Caco-2 (cell line): Measurements from ENCODE around the gene TNS1. TPM values are rescaled to one million over a fixed set of nuclear protein-coding genes. Genes with fewer than 3 reads are reported as not detected.

Source experiments
- BruUV-seq: library from RNA; stranded (reverse); fragments of 400-500 nt; replicated peaks from 2 replicates; lab custom pipeline; 2021; lab: Mats Ljungman, UMichigan
- CTCF ChIA-PET: fragments of 300-600 bp; sonication (Branson Sonifier 250); formaldehyde crosslinking; loops from one replicate; lab custom pipeline; 2022; ENCODE audit warnings: antibody characterized with exemption; lab: Charles Lee
- POLR2A ChIA-PET: fragments of 300-600 bp; sonication (Branson Sonifier 250); formaldehyde crosslinking; loops from one replicate; lab custom pipeline; 2022; ENCODE audit warnings: antibody characterized with exemption; lab: Charles Lee
- DNase-seq, 2 experiments: peaks; one replicate each; pipeline versions ENCODE4 v3.0.0 to v3.0.0-alpha.2; 2020 to 2022
- H3K27me3 ChIP-seq: replicated peaks from 2 replicates; pipeline ENCODE4 v1.6.0; 2011; ENCODE audit warnings: low read length; ENCODE audit not compliant: control insufficient read depth, insufficient read depth
- H3K36me3 ChIP-seq: 2 replicates; pipeline ENCODE4 v1.5.1; 2011; ENCODE audit warnings: low read length; ENCODE audit not compliant: control insufficient read depth, insufficient read depth
- H3K4me1 ChIP-seq: fragments of 250-450 bp; sonication (Bioruptor Pico); 2 replicates; pipeline ENCODE4 v1.5.1; 2020; ENCODE audit warnings: mild to moderate bottlenecking
- H3K4me3 ChIP-seq: 2 replicates; pipeline ENCODE4 v1.5.1; 2011; ENCODE audit warnings: low read depth, mild to moderate bottlenecking, control low read depth, low read length
- H3K9me3 ChIP-seq: fragments of 250-450 bp; sonication (Bioruptor Pico); 2 replicates; pipeline ENCODE4 v1.5.1; 2020; ENCODE audit warnings: mild to moderate bottlenecking, moderate library complexity
- H3K27ac Mint-ChIP-seq: one replicate; pipeline ENCODE4 v1.8.0; 2022; ENCODE audit warnings: mixed read lengths; ENCODE audit not compliant: unreplicated experiment
- H3K27me3 Mint-ChIP-seq: one replicate; pipeline ENCODE4 v1.8.0; 2022; ENCODE audit warnings: mixed read lengths; ENCODE audit not compliant: insufficient read depth, unreplicated experiment
- H3K36me3 Mint-ChIP-seq: one replicate; pipeline ENCODE4 v1.8.0; 2022; ENCODE audit warnings: mild to moderate bottlenecking, mixed read lengths; ENCODE audit not compliant: insufficient read depth, unreplicated experiment
- H3K4me1 Mint-ChIP-seq: one replicate; pipeline ENCODE4 v1.8.0; 2022; ENCODE audit warnings: low read depth, mixed read lengths; ENCODE audit not compliant: unreplicated experiment
- H3K4me3 Mint-ChIP-seq: one replicate; pipeline ENCODE4 v1.8.0; 2022; ENCODE audit warnings: mild to moderate bottlenecking, moderate library complexity, mixed read lengths; ENCODE audit not compliant: unreplicated experiment
- H3K9me3 Mint-ChIP-seq: one replicate; pipeline ENCODE4 v1.8.0; 2022; ENCODE audit warnings: mixed read lengths; ENCODE audit not compliant: unreplicated experiment
- CTCF ChIP-seq, 2 experiments: fragments of 200-600 bp in 1 of 2; IDR thresholded peaks; 1 replicate in 1 of 2; 2 replicates in 1 of 2; pipeline versions ENCODE4 v1.5.1 to v1.8.0; 2011 to 2022; ENCODE audit warnings: antibody characterized with exemption in 1 of 2, control low read depth in 1 of 2, inconsistent platforms in 1 of 2, low read depth in 1 of 2, low read length in 1 of 2, mild to moderate bottlenecking in 1 of 2, moderate library complexity in 1 of 2; ENCODE audit not compliant: insufficient read depth in 1 of 2, severe bottlenecking in 1 of 2, unreplicated experiment in 1 of 2
- intact Hi-C: fragments of 100-400 bp; cut with micrococcal nuclease; formaldehyde crosslinking; loops from one replicate; pipeline ENCODE4 v1.10.0; 2022; ENCODE audit not compliant: unreplicated experiment
- total RNA-seq: library from RNA; stranded (reverse); gene quantifications from 2 replicates; pipeline ENCODE4 v1.2.3, GENCODE V29; 2022

The TNS1 gene
- total RNA-seq, 1 experiment from 2014 or later: 16.1 TPM

DNA sequence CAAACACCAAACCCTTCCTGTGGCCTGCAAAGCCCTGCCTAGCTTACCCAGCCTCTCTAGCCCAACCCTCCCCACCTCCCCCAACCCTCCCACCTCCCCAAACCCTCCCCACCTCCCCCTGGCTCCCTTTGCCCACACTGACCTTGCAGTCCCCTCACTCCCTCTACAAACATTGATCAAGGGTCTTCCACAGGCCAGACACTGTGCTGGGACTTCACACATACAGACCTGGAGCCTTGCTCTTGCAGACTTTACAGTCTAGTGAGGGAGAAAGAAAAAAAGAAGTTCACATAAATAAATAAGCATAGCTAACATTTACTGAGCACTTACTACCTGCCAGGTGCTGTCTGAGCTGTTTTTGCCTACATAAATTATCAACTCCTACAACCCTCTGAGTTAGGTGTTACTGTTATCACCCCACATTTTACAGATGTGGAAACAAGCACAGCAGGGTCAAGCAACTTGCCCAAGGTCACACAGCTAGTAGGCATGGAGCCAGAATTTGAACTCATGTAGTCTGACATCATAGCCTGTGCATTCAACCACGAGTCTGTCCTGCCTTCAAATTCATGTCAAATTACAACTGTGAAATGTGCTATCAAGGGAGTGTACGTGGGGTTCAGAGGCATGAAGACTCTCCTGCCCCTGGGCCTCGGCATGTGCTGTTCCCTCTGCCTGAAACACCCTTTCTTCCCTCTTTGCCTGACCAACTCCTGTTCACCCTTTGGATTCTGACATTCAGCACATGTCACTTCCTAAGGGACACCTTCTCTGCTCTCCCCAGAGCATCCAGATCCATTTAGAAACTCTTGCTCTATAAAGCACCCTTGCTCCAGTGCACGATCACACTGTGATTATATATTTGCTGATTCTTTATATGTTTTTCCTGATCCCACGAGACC, 209.9 kb downstream of the TNS1 start:
- H3K4me3 ChIP-seq: no peak overlapping the region
- TF ChIP-seq CTCF (IDR thresholded peaks at IDR 0.05; ENCODE audit: insufficient read depth in 1 of 2, low read depth in 1 of 2, low read length in 1 of 2, severe bottlenecking in 1 of 2, unreplicated experiment in 1 of 2): no peak
- H3K36me3 ChIP-seq: no peaks in the 10 kb centered on the region
- H3K4me1 ChIP-seq: peaks cover 8% of the 10 kb centered on the region; the same call in 1 of the 2 replicates
- DNase-seq: no peak
- no TSS peak for BruUV-seq
- no peaks in the 10 kb centered on the region for H3K9me3 Mint-ChIP-seq
- no peaks in the 10 kb centered on the region for H3K27me3 ChIP-seq
- no peaks in the 10 kb centered on the region for H3K36me3 Mint-ChIP-seq
- H3K27me3 Mint-ChIP-seq: no peaks in the 10 kb centered on the region
- H3K4me1 Mint-ChIP-seq: no peaks in the 10 kb centered on the region
- no peaks in the 10 kb centered on the region for H3K9me3 ChIP-seq
- no peak overlapping the region for H3K4me3 Mint-ChIP-seq
- ChIA-PET CTCF (interaction anchor here (0.6 to 4.6 kb wide), 4 partner anchors 94 to 276 kb away, joined by 3 to 47 read pairs (median 4); partner anchors contain the start of gene RUFY4), POLR2A (no interaction called here)
- no peak overlapping the region for H3K27ac Mint-ChIP-seq
- intact Hi-C loops: no loop called here

DNA sequence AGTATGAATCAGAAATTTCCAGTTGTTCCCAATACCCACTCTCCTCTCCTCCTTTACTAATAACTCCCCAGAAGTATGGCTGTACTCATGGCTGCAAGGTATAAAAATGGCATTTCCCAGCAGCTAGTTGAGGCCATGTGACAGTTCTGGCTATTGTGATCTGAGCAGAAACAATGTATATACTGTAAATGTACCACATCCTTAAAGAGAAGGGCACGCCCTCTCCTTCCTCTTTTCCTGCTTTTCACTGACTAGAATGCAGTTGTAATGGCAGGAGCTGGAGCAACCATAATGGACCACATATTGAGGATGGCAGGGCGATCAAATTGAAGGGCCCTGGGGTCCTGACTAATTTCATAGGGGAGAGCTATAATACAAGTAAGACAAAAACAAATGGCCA, 211.2 kb downstream of the TNS1 start:
- no peak overlapping the region for H3K4me3 Mint-ChIP-seq
- intact Hi-C loops: no loop called here
- no peak for DNase-seq
- H3K4me3 ChIP-seq: no peak overlapping the region
- no peak overlapping the region for H3K27ac Mint-ChIP-seq
- no peaks in the 10 kb centered on the region for H3K9me3 Mint-ChIP-seq
- peaks cover 8% of the 10 kb centered on the region; the same call in 1 of the 2 replicates for H3K4me1 ChIP-seq
- BruUV-seq: no TSS peak
- H3K36me3 Mint-ChIP-seq: no peaks in the 10 kb centered on the region
- no peaks in the 10 kb centered on the region for H3K27me3 Mint-ChIP-seq
- ChIA-PET POLR2A (no interaction called here), CTCF (interaction anchor here (0.7 to 4.6 kb wide), 3 partner anchors 35 to 202 kb away, joined by 3 to 47 read pairs (median 3); no protein-coding TSS in a partner anchor)
- no peaks in the 10 kb centered on the region for H3K36me3 ChIP-seq
- H3K27me3 ChIP-seq: no peaks in the 10 kb centered on the region
- TF ChIP-seq CTCF (IDR thresholded peaks at IDR 0.05; ENCODE audit: insufficient read depth in 1 of 2, low read depth in 1 of 2, low read length in 1 of 2, severe bottlenecking in 1 of 2, unreplicated experiment in 1 of 2): no peak
- H3K9me3 ChIP-seq: no peaks in the 10 kb centered on the region
- no peaks in the 10 kb centered on the region for H3K4me1 Mint-ChIP-seq

GRCh38 chr2:217790681-217791392, 212.0 kb downstream of the TNS1 start:
- no peaks in the 10 kb centered on the region for H3K36me3 ChIP-seq
- H3K9me3 ChIP-seq: no peaks in the 10 kb centered on the region
- intact Hi-C loops: no loop called here
- peaks cover 6% of the 10 kb centered on the region; the same call in 1 of the 2 replicates for H3K4me1 ChIP-seq
- no peaks in the 10 kb centered on the region for H3K4me1 Mint-ChIP-seq
- no peak overlapping the region for H3K4me3 Mint-ChIP-seq
- H3K27me3 ChIP-seq: no peaks in the 10 kb centered on the region
- ChIA-PET POLR2A (no interaction called here), CTCF (interaction anchor here (0.7 to 4.6 kb wide), 5 partner anchors 35 to 234 kb away, joined by 3 to 47 read pairs (median 4); no protein-coding TSS in a partner anchor)
- H3K27ac Mint-ChIP-seq: no peak overlapping the region
- H3K36me3 Mint-ChIP-seq: no peaks in the 10 kb centered on the region
- no peaks in the 10 kb centered on the region for H3K9me3 Mint-ChIP-seq
- no peak for TF ChIP-seq CTCF (IDR thresholded peaks at IDR 0.05; ENCODE audit: insufficient read depth in 1 of 2, low read depth in 1 of 2, low read length in 1 of 2, severe bottlenecking in 1 of 2, unreplicated experiment in 1 of 2)
- H3K4me3 ChIP-seq: no peak overlapping the region
- H3K27me3 Mint-ChIP-seq: no peaks in the 10 kb centered on the region
- no peak for DNase-seq
- no TSS peak for BruUV-seq
